H1 (cell line): Measurements from ENCODE around the gene RPL36AL.

ENCODE experiments used
- ASH2L ChIP-seq: fragments of 200-600, 300-600 bp; sonication (generic); IDR thresholded peaks from one replicate; pipeline ENCODE4 v1.7.1; 2017; ENCODE audit warnings: low read length
- CHD2 ChIP-seq: IDR thresholded peaks from 2 replicates; pipeline ENCODE4 v1.6.1; 2012; ENCODE audit warnings: low read length, improper control_type of control experiment
- CTCF ChIP-seq, 3 experiments: IDR thresholded peaks; 1 replicate in 2 of 3; 2 replicates in 1 of 3; pipeline versions ENCODE4 v1.5.1 to v1.6.1; 2011; ENCODE audit warnings: low read length in 3 of 3, mild to moderate bottlenecking in 3 of 3, inconsistent platforms in 2 of 3, low read depth in 1 of 3, moderate library complexity in 1 of 3; ENCODE audit not compliant: insufficient read depth in 1 of 3; ENCODE audit errors: control extremely low read depth in 1 of 3
- EP300 ChIP-seq, 2 experiments: IDR thresholded peaks; 1 replicate in 1 of 2; 2 replicates in 1 of 2; pipeline ENCODE4 v1.6.1; 2011 to 2012; ENCODE audit warnings: low read depth in 2 of 2, low read length in 2 of 2, mild to moderate bottlenecking in 2 of 2, borderline replicate concordance in 1 of 2, inconsistent platforms in 1 of 2, moderate library complexity in 1 of 2
- EZH2 ChIP-seq: fragments of 200-600 bp; sonication (generic); IDR thresholded peaks from 2 replicates; pipeline ENCODE4 v1.7.1; 2012; ENCODE audit warnings: low read depth, mild to moderate bottlenecking, moderate library complexity, low read length, inconsistent platforms; ENCODE audit not compliant: severe bottlenecking
- FOSL1 ChIP-seq: IDR thresholded peaks from 2 replicates; pipeline ENCODE4 v1.6.1; 2011; ENCODE audit warnings: mild to moderate bottlenecking, low read depth, low read length, moderate library complexity; ENCODE audit not compliant: insufficient read depth
- HDAC2 ChIP-seq, 2 experiments: fragments of 300-600 bp in 1 of 2; sonication (generic) in 1 of 2; IDR thresholded peaks; 2 replicates each; pipeline ENCODE4 v1.6.1; 2011 to 2012; ENCODE audit warnings: low read depth in 2 of 2, low read length in 2 of 2, mild to moderate bottlenecking in 2 of 2, moderate library complexity in 2 of 2, borderline replicate concordance in 1 of 2, inconsistent platforms in 1 of 2
- HDAC6 ChIP-seq: IDR thresholded peaks from one replicate; pipeline ENCODE4 v1.7.1; 2012; ENCODE audit warnings: low read depth, mild to moderate bottlenecking, inconsistent platforms, low read length, moderate library complexity
- MAX ChIP-seq: IDR thresholded peaks from 2 replicates; pipeline ENCODE4 v1.6.1; 2012; ENCODE audit warnings: inconsistent platforms
- POLR2AphosphoS5 ChIP-seq: IDR thresholded peaks from 2 replicates; pipeline ENCODE4 v1.6.1; 2011; ENCODE audit warnings: low read depth, low read length
- SP1 ChIP-seq: IDR thresholded peaks from 2 replicates; pipeline ENCODE4 v1.6.1; 2011; ENCODE audit warnings: low read depth, low read length
- SP2 ChIP-seq: IDR thresholded peaks from 2 replicates; pipeline ENCODE4 v1.6.1; 2012; ENCODE audit warnings: mild to moderate bottlenecking, low read length, inconsistent platforms
- TAF1 ChIP-seq: IDR thresholded peaks from 2 replicates; pipeline ENCODE4 v1.6.1; 2011; ENCODE audit warnings: mild to moderate bottlenecking, low read depth, low read length
- TBP ChIP-seq: IDR thresholded peaks from 2 replicates; pipeline ENCODE4 v1.6.1; 2011; ENCODE audit warnings: low read depth, low read length, improper control_type of control experiment

GRCh38 chr14:49641697-49642129 is 21.3 kb upstream of the RPL36AL start:
- TF ChIP-seq SP1: no peak
- TF ChIP-seq CTCF (IDR thresholded peaks at IDR 0.05; ENCODE audit: control extremely low read depth in 1 of 3, insufficient read depth in 1 of 3, low read depth in 1 of 3, low read length in 3 of 3): no peak
- no peak for TF ChIP-seq TAF1
- no peak for TF ChIP-seq SP2
- TF ChIP-seq CHD2: no peak
- no peak for TF ChIP-seq FOSL1
- no peak for TF ChIP-seq ASH2L
- no peak for TF ChIP-seq HDAC6
- TF ChIP-seq MAX: no peak
- TF ChIP-seq EP300 (IDR thresholded peaks at IDR 0.05; ENCODE audit: borderline replicate concordance in 1 of 2, low read depth in 2 of 2, low read length in 2 of 2): no peak
- no peak for TF ChIP-seq EZH2
- no peak for TF ChIP-seq HDAC2 (IDR thresholded peaks at IDR 0.05; ENCODE audit: borderline replicate concordance in 1 of 2, low read depth in 2 of 2, low read length in 2 of 2)
- no peak for TF ChIP-seq TBP
- TF ChIP-seq POLR2AphosphoS5: no peak
